Activated T-cell treated with anti-CD3 and anti-CD28 coated beads, Interleukin-2, amount 50 U/mL, for 48 hours (primary cell): ENCODE results near the gene CAMTA1.
"Not testable (repeated sequence)": the region's sequence is repeated elsewhere in the genome, so short reads cannot be mapped to it uniquely, and the experiment has no call there.

ENCODE experiments used
- DNase-seq, 2 experiments: peaks; one replicate each; pipeline ENCODE4 v3.0.0-alpha.2; 2020

Gene CAMTA1

DNA sequence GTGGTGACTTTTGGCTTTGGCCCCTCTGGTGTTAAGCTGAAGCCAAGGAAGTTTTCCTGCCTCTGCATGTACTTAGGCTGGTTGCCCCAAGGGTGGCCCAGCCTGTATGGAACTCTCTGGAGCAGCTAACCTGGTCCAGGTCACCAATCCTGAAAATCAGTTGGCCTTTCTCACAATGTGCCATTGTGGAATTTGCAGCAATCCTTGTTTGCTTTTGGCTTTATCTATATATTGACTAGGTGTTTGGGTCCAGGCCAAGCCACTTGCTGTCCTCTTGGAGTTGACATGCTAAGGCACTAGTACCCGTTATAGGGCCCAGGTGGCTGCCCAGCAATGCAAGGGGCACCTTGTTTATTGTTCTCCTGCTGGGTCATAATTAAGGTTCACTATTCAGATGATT, 124.6 kb downstream of the CAMTA1 start:
- no peak for DNase-seq

DNA sequence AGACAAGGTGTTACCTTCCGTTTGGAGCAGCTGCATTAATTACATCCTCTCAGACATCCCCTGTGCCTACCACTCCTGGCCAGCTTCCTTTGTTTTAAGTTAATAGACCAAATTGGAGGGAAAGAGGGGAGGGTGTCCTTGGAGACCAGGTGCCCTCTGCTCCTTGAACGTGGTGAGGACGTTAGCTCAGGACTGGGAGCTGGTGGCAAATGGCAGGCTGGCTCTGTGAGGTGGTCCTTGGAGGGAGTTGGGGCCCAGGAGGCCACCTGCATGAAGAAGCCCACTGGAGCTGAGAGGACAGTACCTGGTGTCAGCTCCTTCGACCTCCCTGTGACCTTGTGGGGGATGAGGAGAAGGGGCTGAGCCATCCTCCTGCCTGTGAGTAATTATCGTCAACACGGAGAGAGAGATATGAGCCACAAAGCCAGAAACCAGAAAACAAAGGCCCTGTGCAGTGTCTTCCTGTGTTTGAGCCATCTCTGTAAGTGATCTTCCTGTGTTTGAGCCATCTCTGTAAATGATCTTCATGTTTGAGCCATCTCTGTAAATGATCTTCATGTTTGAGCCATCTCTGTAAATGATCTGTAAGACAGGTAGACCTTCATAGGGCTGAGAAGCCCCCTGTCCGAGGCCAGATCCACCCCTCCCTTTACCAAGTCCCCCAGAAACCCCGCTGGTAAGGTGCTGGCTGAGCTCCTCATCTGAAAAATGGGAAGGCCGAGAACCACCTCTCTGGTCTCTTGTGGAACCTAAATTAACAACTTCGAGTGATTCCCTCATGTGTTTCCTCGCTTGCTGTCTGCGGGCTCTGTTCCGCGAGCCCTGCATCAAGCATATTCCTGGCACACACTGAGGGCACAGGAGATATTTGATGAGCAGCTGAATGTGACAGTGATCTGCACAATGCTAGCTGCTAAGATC, 126.0 kb downstream of the CAMTA1 start:
- no peak for DNase-seq

DNA sequence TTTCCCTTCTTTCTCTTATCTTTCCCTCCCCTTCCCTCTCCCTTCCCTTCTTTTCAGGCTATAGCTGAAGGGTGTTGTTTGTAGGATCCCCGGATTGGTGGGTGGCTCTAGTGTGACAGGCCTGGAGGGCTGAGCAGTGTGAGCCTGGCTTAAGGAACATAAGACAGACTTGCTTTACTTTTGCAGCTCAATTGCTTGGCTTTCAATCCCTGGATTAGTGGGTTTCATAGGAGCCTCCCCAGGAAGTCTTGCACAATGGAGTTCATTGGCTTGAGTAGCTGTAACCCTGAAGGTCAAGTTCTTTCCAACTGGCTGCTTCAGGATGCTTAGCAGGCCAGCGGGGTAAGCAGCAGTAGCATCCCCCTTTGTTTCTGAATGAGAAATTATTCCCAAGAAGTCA, 126.7 kb downstream of the CAMTA1 start:
- no peak for DNase-seq

DNA sequence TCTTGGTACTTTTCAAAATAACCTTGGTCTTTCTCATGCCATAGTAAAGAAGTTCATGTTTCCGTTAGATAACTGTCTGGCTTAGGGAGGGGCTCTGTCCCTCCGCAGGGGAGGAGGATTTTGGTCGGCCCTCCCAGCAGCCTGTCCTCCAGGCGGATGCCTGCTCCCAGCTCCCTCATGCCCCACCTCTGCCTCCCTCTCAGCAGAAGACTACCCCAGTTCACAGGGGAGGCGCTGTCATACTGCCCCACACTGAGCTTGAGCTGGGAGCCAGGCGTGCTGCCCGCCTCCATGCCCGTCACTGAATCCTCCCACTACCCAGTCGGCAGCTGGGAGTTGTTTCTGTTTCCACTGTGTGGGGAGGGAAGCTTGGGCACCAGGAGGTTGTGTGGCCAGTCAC, 127.3 kb downstream of the CAMTA1 start:
- no peak for DNase-seq

DNA sequence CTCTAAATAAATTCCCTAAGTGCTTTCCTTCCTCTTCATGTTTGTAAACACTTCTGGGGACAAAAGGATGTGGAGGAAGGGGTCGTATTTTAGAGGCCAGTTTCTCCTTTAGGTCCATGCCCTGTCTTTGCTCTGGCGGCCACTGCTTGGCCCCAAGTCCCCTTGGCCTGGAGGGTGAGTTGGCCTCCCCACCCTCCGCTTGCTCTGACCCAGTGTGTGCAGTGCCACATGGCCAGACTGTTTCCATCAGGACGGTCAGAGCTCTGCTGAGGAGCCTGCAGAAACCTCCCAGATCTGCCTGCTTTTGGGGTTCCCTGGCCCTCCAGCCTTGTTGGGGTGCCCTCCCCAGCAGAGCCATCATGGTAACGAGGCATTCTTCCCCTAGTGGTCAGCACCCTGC, 127.8 kb downstream of the CAMTA1 start:
- no peak for DNase-seq

DNA sequence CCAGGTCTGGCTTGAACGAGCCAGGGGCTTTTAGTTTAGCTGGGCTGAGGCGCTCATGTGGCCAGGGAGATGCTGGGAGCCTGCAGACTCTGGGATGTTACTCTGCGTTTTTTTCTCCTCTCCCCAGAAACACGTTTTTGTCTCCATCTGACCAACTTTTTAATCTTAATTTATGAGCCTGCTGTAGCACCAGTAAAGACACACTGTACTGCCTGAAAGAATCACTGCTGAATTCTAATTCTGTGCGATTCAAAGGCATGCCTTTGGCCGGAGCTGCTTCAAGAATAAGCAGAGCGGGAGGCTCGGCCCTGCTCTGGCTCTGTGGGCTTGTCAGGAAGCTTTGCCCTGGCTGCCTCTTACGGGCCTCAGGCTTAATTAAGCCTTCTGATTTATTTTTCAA, 129.5 kb downstream of the CAMTA1 start:
- DNase-seq: no peak

DNA sequence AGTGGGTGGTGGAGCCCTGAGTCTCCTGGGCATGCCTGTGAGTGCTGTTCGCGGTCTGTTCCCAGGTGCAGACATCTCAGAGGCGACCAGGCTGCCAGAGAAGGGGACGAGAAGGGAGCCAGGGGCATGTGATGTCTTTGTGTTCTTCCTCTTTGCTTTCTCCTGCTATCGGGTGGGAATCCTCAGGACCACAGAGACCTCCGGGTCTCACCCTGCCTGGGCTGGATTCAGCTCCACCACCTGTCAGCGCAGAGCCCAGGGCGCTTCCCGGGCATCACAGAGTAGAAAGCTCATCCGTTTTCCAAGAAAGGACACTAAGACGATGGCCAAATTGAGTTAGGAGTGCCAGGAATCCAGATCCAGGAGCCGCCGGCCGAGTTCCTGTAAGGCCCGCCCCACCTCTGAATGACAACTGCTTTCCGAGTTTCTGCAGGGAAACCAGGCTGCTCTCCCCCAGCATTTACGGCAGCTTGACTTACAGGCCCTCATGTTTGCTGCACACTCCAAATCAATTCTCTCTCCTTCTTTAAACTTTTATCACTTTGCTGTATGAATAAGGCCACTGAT, 130.8 kb downstream of the CAMTA1 start:
- DNase-seq: no peak

DNA sequence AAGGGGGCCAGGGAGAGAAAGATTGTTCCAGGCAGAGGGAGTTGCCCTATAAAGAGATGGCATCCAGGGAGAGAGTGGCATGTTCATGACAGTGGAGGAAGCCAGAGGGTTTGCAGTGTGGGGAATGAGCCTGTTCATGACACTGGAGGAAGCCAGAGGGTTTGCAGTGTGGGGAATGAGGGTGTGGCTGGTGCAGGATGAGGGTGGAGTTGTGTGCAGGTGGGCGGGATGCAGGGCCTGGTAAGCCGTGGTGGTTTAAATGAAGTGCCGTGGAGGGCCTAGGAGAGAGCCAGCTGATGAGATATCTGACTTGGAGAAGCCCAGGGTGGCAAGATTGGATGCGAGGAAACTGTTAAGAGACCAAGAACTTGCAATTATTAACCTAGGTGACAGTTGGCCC, 131.8 kb downstream of the CAMTA1 start:
- DNase-seq: no peak

DNA sequence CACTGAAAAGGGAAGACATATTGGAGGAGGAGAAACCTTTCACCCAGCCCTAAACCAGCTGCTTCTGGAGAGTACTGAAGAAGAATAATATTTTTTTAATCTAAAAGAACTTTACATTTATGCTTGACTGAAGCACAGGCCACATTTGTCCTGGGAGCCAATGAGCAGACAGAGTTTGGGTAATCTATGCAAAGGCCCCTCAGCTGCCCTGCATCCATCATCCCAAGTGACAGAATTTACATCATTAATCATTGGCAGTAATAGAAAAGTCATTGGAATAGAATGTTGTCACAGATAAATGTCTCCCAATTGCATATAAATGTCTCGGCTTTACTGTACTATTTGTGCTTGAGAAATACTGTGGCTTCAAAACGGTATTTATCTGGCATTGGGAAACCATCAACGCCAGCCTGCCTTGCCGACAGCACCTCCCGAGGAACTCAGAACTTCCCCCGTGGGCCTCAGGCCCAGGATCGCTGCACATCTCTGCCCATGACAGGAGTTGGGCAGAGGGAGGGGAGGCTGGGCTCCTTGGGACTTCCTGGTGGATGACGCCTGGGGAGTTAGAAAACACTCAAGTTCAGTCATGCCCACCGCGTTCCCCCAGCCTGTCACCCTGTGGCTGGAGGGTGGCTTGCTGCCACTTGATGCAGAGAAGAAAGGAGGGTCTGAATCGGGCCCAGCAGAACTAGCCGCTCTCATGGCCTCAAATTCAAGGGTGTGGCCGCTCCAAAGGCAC, 133.1 kb downstream of the CAMTA1 start:
- DNase-seq: no peak

DNA sequence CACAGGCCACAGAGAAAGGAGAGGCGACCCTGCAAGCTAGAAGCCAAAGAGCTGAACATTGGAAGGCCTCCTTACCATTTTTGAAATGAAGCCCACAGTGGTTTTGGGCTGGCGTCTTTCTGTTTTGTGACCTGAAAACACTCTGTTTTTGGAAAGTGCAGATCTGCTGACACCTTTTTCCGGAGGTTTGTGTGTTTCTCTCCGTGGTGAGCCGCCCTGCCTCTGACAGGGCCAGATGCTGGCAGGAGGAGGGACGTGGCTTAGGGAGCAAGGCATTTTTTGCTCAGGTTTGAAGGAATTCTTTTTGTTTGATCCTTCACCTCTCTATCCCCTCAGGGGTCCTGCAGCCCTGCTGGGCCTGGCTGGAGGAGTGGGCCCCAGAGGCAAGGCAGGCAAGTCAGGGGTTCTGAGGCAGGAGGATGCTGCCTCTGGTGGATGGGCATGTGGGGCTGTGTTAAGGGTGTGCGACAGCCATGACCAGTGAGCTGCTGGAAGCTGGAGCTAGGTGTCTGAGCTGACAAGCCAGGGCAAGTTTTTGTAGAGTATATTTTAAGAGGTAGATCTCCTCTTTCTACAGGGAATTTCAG, 133.8 kb downstream of the CAMTA1 start:
- no peak for DNase-seq

DNA sequence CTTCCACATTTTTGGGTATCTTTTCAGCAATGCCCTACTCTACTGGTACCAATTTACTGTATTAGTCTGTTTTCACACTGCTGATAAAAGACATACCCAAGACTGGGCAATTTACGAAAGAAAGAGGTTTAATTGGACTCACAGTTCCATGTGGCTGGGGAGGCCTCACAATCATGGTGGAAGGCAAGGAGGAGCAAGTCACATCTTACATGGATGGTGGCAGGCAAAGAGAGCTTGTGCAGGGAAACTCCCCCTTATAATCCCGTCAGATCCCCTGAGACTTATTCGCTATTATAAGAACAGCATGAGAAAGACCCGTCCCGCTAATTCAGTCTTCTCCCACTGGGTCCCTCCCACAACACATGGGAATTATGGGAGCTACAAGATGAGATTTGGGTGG, 136.3 kb downstream of the CAMTA1 start:
- DNase-seq: not testable (repeated sequence)

DNA sequence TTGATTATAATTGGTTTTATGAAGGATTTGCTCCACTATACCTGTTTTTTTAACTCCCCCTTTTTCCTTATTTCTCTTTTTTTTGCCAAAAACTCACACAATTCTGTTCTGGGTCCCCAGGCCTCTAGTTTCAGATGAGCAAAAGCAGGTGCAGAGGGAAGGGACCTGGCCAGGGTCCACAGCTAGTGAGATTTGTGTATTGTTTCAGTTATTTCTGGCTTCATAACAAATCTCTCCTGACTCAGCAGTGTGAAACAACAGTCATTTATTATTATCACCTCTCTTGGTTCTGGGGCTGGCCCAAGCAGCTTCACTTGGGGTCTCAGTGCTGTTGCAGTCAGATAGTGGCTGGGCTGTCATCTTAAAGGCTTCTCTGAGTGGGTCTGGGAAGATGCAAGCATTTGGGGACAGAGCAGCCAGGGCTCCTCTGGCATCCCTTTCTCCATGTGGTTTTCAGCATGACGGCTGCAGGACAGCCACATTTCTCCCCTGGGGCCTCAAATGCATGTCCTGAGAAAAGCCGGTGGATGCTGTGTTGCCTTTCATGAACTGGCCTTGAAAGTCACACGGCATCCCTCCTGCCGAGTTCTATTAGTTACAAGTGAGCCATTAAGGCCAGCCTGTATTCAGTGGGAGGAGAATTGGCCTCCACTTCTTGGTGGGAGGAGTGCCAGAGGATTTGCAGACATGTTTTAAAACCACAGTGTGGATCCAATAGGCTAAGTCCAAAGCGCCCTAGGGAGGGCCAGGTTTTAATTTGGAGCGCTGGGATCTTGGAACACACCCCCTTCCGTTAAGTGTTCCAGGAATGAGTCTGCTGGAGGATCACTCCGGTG, 137.1 kb downstream of the CAMTA1 start:
- no peak for DNase-seq

DNA sequence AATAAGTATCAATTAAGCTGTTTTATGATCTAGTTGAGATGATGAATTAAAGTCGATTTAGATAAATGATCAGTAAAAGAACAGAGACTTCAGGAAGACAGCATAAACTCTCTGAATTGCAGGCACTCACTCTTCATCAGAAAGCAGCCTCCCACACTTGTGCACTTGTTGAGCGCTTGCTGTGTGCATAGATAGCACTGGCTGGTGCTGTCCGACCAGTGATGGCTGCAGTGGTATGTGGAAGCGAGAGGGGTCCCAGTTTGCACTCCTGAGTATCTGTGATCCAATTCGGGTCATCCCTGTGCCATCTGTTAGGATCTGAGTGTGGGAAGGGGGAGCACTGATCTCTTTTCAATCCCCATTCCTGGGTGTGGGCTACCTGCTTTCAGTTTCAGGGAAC, 137.8 kb downstream of the CAMTA1 start:
- DNase-seq: no peak

DNA sequence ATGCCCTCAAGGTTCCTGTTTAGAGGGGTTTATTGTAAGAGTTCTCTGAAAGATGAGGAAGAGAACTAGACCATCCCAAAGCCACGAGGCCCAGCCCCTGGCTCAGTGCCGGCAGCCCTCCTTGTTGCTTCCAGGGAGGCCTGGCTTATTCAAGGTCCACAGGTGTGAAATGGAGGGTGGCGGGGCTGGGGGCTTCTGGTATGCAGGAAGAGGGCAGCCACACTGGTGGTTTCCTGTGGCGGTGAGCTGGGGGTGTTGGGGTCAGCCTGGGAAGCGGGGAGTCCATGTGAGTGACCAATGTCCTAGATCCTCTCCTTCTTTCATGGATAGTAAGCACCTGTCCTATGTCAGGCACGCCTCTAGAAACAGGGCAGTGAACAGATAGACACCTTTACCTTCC, 138.2 kb downstream of the CAMTA1 start:
- DNase-seq: no peak

DNA sequence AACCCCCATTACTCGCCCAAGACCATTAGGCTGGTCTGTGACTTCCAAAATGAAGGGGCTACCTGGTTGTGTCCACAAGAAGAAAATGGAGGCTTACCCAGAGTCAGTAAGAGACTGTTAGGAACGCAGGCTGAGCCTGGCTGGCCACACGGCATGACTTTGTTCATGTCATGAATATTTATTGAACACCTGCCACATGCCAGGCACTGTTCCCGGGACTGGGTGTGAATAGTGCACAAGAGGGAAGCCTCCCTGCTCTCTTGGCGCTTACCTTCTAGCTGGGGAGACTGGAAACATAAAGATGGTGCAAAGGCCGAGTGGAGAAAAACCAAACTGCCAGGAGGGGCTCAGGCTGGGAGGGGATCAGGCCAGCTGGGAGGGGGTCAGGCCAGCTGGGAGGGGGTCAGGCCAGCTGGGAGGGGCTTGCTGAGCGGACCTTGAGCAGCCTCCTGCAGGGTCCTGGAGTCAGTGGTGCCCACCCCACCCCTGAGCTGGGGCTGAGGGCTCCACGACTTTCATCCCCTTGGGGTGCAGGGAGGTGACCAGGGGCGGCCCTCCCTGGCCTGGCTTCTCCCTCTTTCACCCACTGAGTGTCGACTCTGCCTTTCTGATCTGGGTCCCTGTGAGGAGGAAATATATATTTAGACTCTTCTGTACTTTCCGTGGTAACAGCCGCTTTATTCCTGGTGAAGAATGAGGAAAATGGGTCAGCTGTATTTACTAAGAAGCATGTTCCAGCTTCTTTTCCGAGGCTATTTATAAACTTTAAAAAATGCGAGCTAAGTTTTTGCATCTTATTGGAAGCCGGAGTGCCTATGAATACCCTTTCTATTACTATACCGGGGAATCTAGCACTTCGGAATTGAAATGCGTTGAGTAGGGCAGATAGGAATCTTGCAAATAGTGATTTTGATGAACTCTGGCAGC, 139.0 kb downstream of the CAMTA1 start:
- DNase-seq: no peak

DNA sequence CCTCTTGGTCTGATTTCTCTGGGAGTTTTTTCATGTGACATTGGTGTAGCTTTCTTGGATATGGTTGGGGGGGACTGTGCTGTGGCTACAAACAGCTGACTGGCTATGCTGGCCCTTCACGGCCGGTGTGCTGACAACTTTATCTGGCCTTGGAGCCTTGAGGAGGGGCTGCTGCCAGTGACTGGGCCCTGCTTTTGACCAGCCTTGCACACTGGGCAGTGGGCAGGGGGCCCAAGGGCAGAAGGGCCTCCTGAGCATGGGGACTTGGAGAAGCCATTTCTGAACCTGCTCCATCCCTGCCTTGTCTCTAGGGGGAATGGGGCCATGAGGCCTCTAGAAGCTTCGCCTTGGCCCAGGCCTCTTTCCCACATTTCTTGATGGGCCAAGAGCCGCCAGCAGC, 139.6 kb downstream of the CAMTA1 start:
- no peak for DNase-seq

DNA sequence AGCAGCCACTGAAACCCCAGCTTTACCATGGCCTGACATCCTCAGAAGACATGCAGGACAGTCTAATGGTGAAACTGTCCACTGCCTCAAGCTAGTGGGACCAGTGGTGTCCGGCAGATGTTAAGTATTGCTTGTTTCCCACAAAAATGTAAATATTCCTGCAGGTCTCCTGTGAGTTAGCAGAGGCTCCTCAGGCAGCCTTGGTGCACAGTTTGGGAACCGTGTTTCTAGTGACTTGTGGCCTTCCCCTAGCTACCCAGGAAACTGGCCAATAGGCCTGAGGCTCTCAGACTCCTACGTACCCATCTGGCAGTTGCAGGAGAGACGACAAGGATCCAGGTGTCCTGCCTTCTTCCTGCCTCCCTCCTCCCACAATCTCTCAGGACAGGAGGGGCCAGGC, 142.4 kb downstream of the CAMTA1 start:
- no peak for DNase-seq

DNA sequence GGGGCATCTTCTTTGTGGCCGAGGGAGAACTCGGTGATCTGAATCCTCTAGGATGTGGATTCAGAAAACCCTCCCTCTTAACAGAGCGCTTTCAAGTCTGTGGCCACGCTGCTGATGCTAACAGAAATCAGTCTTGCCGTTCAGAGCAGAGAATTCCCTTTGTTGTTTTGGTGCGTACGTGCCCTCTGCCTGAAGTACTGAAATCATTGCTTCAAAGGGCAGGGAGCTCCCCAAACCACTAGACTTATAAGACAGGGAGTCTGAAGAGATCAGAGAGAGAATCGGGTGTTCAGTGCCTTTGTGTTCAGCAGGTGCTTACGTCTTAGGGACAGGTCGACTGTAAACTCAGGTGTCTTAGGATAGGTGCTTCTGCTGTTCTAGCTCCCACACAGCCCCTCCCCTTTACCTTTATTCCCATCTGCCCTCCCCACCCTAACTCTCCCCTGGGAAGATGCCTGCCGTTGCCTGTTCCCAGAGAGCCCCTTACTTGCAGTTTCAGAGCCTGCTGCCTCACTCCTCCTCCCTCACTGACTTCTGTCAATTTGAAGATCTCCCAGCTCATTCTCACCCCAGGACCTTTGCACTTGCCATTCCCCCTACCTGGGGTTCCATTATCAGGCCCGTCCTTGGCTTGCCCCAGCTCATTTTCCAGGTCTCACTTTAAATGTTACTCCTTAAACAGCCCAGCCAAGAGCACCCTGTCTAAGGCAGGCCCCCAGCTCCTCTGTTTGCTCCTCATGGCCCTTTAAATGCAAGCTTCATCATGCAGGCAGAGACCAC, 143.0 kb downstream of the CAMTA1 start:
- no peak for DNase-seq

DNA sequence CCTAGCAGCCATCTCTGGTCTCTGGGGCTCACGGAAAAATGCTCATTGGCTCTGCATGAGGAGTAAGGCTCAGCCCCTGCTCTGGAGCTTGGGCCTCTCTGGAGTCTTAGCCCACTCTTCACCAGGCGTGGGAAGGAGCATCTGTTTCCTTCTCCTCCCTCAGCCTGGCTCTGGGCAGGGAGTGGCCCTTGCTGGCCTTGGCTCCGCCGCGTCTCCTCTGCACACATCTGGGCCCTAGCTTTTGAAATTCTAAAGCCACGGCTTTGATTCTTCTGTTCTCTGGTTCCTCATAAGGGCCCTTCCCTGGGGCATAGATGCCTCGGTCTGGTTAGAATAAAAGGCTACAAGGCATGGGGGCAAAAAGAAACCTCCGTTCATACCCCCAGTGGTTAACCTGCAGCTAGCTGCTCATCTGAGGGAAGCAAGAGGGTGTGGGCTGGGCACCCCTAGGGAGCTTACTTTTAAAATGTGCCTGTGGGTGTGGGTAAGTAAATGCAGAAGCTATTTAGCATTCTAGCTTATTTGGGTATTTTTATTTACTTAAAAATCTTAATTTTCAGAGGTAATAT, 145.6 kb downstream of the CAMTA1 start:
- DNase-seq: no peak

DNA sequence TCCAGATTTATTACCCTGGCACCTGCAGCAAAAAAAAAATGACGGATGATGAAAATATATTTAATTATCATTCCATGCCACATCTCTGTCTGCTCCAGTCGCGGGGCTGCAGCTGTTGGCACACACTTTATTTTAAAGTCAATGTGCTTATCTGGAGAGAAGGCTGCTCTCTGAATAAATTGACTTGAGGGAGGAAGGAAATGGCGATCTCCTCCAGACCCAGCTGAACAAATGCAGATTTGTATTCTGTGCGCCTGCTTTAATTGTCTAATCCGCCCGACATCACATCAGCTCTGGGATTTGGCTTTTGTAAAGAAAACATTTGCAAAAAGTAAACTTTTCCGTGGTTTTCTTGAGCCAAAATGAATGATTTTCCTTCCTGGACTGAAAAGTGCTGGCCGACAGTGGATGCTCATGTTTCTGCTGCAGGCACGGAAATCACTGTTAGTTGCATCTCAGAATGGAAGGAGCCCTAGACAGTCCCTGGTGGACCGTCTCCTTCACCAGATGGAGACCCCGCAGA, 150.2 kb downstream of the CAMTA1 start:
- no peak for DNase-seq
